HEK293 (cell line): Measurements from ENCODE around the gene UNC5CL.

Source experiments
- CTCF ChIA-PET: fragments of 350-600 bp; formaldehyde crosslinking; extraction: SDS; loops from one replicate; lab custom pipeline; 2021; ENCODE audit warnings: antibody characterized with exemption; lab: Yijun Ruan, JAX
- POLR2A ChIA-PET: fragments of 300-600 bp; formaldehyde crosslinking; extraction: SDS; loops from one replicate; lab custom pipeline; 2020; ENCODE audit warnings: antibody characterized with exemption, inconsistent platforms; lab: Yijun Ruan, JAX
- H3K27ac ChIP-seq: fragments of 200-500 bp; sonication (Bioruptor generic); 2 replicates; pipeline ENCODE4 v1.5.1; 2014; ENCODE audit warnings: low read depth, low read length, control low read depth, inconsistent platforms; ENCODE audit errors: extremely low read depth
- H3K36me3 ChIP-seq, 2 experiments: fragments of 200-500 bp in 1 of 2; sonication (Bioruptor generic) in 1 of 2; 1 replicate in 1 of 2; 2 replicates in 1 of 2; pipeline ENCODE4 v1.5.1; 2014 to 2017; ENCODE audit warnings: inconsistent platforms in 2 of 2, low read length in 2 of 2; ENCODE audit not compliant: control insufficient read depth in 2 of 2, insufficient read depth in 1 of 2
- H3K4me1 ChIP-seq: fragments of 200-500 bp; sonication (Bioruptor generic); 2 replicates; pipeline ENCODE4 v1.5.1; 2014; ENCODE audit warnings: mild to moderate bottlenecking, low read length, inconsistent platforms; ENCODE audit not compliant: control insufficient read depth, insufficient read depth
- H3K4me3 ChIP-seq: 2 replicates; pipeline ENCODE4 v1.5.1; 2011; ENCODE audit warnings: low read depth, mild to moderate bottlenecking, control low read depth, low read length, moderate library complexity
- H3K9me3 ChIP-seq: fragments of 200-500 bp; sonication (Bioruptor generic); 2 replicates; pipeline ENCODE4 v1.5.1; 2014; ENCODE audit warnings: low read depth, low read length, inconsistent platforms; ENCODE audit not compliant: control insufficient read depth, insufficient read depth
- BCL11A ChIP-seq: fragments of 450-650 bp; formaldehyde crosslinking; IDR thresholded peaks from 2 replicates; pipeline ENCODE4 v1.5.1; 2016; ENCODE audit warnings: low read depth, missing biosample characterization, missing genetic modification characterization
- KLF8 ChIP-seq: fragments of 450-650 bp; formaldehyde crosslinking; IDR thresholded peaks from 2 replicates; pipeline ENCODE4 v1.5.1; 2016; ENCODE audit warnings: missing biosample characterization, missing genetic modification characterization
- RBAK ChIP-seq: fragments of 450-650 bp; formaldehyde crosslinking; IDR thresholded peaks from 2 replicates; pipeline ENCODE4 v1.5.1; 2016; ENCODE audit warnings: missing biosample characterization, missing genetic modification characterization
- ZBTB17 ChIP-seq: fragments of 450-650 bp; formaldehyde crosslinking; IDR thresholded peaks from 2 replicates; pipeline ENCODE4 v1.5.1; 2016; ENCODE audit warnings: missing biosample characterization, missing genetic modification characterization
- ZFP41 ChIP-seq: fragments of 450-650 bp; formaldehyde crosslinking; IDR thresholded peaks from 2 replicates; pipeline ENCODE4 v1.5.1; 2016; ENCODE audit warnings: missing biosample characterization, missing genetic modification characterization, borderline replicate concordance
- ZNF10 ChIP-seq: fragments of 450-650 bp; formaldehyde crosslinking; IDR thresholded peaks from 2 replicates; pipeline ENCODE4 v1.5.1; 2017; ENCODE audit warnings: missing biosample characterization, missing genetic modification characterization
- ZNF132 ChIP-seq: fragments of 450-650 bp; formaldehyde crosslinking; IDR thresholded peaks from 2 replicates; pipeline ENCODE4 v1.5.1; 2017; ENCODE audit warnings: missing biosample characterization, missing genetic modification characterization, borderline replicate concordance
- ZNF23 ChIP-seq: fragments of 450-650 bp; formaldehyde crosslinking; IDR thresholded peaks from 2 replicates; pipeline ENCODE4 v1.5.1; 2016; ENCODE audit warnings: missing biosample characterization, missing genetic modification characterization, borderline replicate concordance
- ZNF239 ChIP-seq: fragments of 450-650 bp; formaldehyde crosslinking; IDR thresholded peaks from 2 replicates; pipeline ENCODE4 v1.5.1; 2016; ENCODE audit warnings: missing biosample characterization, missing genetic modification characterization
- ZNF341 ChIP-seq: fragments of 450-650 bp; formaldehyde crosslinking; IDR thresholded peaks from 2 replicates; pipeline ENCODE4; 2016; ENCODE audit warnings: low read depth, missing biosample characterization, missing genetic modification characterization
- ZNF473 ChIP-seq: fragments of 450-650 bp; formaldehyde crosslinking; IDR thresholded peaks from 2 replicates; pipeline ENCODE4 v1.5.1; 2017; ENCODE audit warnings: missing biosample characterization, missing genetic modification characterization
- ZNF514 ChIP-seq: fragments of 450-650 bp; formaldehyde crosslinking; IDR thresholded peaks from 2 replicates; pipeline ENCODE4 v1.5.1; 2016; ENCODE audit warnings: missing biosample characterization, missing genetic modification characterization
- ZNF596 ChIP-seq: fragments of 450-650 bp; IDR thresholded peaks from 2 replicates; pipeline ENCODE4 v1.5.0; 2018; ENCODE audit warnings: missing biosample characterization, mild to moderate bottlenecking, missing genetic modification characterization, moderate library complexity
- ZNF654 ChIP-seq: fragments of 450-650 bp; formaldehyde crosslinking; IDR thresholded peaks from 2 replicates; pipeline ENCODE4 v1.5.1; 2016; ENCODE audit warnings: low read depth, missing biosample characterization, missing genetic modification characterization
- ZNF658 ChIP-seq: fragments of 450-650 bp; formaldehyde crosslinking; IDR thresholded peaks from 2 replicates; pipeline ENCODE4; 2016; ENCODE audit warnings: missing biosample characterization, missing genetic modification characterization
- ZNF785 ChIP-seq: fragments of 450-650 bp; formaldehyde crosslinking; IDR thresholded peaks from 2 replicates; pipeline ENCODE4 v1.5.1; 2016; ENCODE audit warnings: missing biosample characterization, missing genetic modification characterization
- TF ChIP-seq, protein P1 (sequence below): fragments of 450-650 bp; formaldehyde crosslinking; IDR thresholded peaks from 2 replicates; pipeline ENCODE4 v1.5.1; 2016; ENCODE audit warnings: missing biosample characterization, missing genetic modification characterization
- TF ChIP-seq, protein P2 (sequence below): fragments of 450-650 bp; formaldehyde crosslinking; IDR thresholded peaks from 2 replicates; pipeline ENCODE4 v1.5.1; 2016; ENCODE audit warnings: missing biosample characterization, missing genetic modification characterization
- TF ChIP-seq, protein P3 (sequence below): fragments of 450-650 bp; formaldehyde crosslinking; IDR thresholded peaks from 2 replicates; pipeline ENCODE4 v1.5.1; 2017; ENCODE audit warnings: missing biosample characterization, mild to moderate bottlenecking, missing genetic modification characterization, moderate library complexity
- TF ChIP-seq, protein P4 (sequence below): fragments of 450-650 bp; formaldehyde crosslinking; IDR thresholded peaks from 2 replicates; pipeline ENCODE4 v1.5.1; 2016; ENCODE audit warnings: missing biosample characterization, missing genetic modification characterization
- TF ChIP-seq, protein P5 (sequence below): fragments of 450-650 bp; formaldehyde crosslinking; IDR thresholded peaks from 2 replicates; pipeline ENCODE4 v1.5.1; 2016; ENCODE audit warnings: missing biosample characterization, missing genetic modification characterization

UNC5CL gene

DNA sequence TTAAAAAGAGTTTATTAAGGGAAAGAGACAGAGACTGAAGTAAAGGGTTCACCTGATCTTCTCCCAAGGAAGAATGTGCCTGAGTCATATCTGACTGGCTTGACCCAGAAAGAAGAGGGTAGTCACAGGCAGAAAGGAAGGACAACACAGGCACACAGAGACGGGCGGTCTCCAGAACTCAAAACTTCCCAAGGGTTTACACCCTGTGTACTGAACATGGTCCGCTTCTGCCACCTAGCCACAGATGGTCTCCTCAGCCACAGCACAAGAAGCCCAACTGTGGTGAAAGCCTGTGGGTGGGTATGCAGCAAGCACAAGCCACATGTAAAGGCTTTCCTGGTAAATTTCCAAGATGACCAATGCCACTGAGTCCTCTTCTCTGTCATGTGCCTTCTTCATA, 17.2 kb downstream of the UNC5CL start (continued):
- no peak for TF ChIP-seq ZNF10 (tag by site-specific recombination)
- no peak for TF ChIP-seq ZNF341 (tag by site-specific recombination)
- no peak for TF ChIP-seq ZNF473 (tag by site-specific recombination)
- TF ChIP-seq KLF8 (tag by site-specific recombination): 0 out of 2 replicates have a peak, but pooled peaks have one; percentile 8
- TF ChIP-seq ZNF785 (tag by site-specific recombination): no peak
- TF ChIP-seq ZBTB17 (tag by site-specific recombination): no peak
- TF ChIP-seq, protein P1, sequence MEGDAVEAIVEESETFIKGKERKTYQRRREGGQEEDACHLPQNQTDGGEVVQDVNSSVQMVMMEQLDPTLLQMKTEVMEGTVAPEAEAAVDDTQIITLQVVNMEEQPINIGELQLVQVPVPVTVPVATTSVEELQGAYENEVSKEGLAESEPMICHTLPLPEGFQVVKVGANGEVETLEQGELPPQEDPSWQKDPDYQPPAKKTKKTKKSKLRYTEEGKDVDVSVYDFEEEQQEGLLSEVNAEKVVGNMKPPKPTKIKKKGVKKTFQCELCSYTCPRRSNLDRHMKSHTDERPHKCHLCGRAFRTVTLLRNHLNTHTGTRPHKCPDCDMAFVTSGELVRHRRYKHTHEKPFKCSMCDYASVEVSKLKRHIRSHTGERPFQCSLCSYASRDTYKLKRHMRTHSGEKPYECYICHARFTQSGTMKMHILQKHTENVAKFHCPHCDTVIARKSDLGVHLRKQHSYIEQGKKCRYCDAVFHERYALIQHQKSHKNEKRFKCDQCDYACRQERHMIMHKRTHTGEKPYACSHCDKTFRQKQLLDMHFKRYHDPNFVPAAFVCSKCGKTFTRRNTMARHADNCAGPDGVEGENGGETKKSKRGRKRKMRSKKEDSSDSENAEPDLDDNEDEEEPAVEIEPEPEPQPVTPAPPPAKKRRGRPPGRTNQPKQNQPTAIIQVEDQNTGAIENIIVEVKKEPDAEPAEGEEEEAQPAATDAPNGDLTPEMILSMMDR (tag by site-specific recombination): peak; percentile 71
- TF ChIP-seq, protein P2, sequence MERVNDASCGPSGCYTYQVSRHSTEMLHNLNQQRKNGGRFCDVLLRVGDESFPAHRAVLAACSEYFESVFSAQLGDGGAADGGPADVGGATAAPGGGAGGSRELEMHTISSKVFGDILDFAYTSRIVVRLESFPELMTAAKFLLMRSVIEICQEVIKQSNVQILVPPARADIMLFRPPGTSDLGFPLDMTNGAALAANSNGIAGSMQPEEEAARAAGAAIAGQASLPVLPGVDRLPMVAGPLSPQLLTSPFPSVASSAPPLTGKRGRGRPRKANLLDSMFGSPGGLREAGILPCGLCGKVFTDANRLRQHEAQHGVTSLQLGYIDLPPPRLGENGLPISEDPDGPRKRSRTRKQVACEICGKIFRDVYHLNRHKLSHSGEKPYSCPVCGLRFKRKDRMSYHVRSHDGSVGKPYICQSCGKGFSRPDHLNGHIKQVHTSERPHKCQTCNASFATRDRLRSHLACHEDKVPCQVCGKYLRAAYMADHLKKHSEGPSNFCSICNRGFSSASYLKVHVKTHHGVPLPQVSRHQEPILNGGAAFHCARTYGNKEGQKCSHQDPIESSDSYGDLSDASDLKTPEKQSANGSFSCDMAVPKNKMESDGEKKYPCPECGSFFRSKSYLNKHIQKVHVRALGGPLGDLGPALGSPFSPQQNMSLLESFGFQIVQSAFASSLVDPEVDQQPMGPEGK (tag by site-specific recombination): 0 out of 2 replicates have a peak, but pooled peaks have one; percentile 8
- TF ChIP-seq, protein P3, sequence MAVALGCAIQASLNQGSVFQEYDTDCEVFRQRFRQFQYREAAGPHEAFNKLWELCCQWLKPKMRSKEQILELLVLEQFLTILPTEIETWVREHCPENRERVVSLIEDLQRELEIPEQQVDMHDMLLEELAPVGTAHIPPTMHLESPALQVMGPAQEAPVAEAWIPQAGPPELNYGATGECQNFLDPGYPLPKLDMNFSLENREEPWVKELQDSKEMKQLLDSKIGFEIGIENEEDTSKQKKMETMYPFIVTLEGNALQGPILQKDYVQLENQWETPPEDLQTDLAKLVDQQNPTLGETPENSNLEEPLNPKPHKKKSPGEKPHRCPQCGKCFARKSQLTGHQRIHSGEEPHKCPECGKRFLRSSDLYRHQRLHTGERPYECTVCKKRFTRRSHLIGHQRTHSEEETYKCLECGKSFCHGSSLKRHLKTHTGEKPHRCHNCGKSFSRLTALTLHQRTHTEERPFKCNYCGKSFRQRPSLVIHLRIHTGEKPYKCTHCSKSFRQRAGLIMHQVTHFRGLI (tag by site-specific recombination): peak; percentile 84
- TF ChIP-seq ZNF514 (tag by site-specific recombination): no peak
- peak; percentile 68 for TF ChIP-seq ZNF654 (tag by site-specific recombination)
- TF ChIP-seq RBAK (tag by site-specific recombination): no peak
- no peak for TF ChIP-seq ZNF132 (tag by site-specific recombination)
- TF ChIP-seq ZFP41: no peak

DNA sequence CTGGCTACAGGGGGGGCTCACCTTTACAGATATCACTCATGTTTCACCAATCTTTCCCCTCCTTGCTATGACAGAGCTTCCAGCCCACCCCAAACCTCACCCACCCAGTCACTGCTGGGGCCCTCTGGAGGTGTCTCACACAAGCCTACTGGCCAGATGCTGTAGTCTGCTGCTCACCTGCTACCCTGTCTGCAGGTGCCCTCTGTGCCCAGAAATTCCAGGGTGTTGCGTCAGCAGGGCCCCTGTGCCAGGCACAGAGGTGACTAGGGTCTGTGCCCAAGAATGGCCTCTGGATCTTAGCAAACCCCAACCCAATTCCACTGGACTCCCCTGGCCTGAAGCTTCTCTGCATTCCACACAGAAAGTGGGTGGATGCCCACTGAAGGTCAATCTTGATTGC, 21.4 kb downstream of the UNC5CL start:
- no peaks in the 10 kb centered on the region for H3K9me3 ChIP-seq
- no peak for TF ChIP-seq ZNF239
- TF ChIP-seq, protein P4, sequence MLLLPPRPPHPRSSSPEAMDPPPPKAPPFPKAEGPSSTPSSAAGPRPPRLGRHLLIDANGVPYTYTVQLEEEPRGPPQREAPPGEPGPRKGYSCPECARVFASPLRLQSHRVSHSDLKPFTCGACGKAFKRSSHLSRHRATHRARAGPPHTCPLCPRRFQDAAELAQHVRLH (tag by site-specific recombination): no peak
- TF ChIP-seq, protein P5, sequence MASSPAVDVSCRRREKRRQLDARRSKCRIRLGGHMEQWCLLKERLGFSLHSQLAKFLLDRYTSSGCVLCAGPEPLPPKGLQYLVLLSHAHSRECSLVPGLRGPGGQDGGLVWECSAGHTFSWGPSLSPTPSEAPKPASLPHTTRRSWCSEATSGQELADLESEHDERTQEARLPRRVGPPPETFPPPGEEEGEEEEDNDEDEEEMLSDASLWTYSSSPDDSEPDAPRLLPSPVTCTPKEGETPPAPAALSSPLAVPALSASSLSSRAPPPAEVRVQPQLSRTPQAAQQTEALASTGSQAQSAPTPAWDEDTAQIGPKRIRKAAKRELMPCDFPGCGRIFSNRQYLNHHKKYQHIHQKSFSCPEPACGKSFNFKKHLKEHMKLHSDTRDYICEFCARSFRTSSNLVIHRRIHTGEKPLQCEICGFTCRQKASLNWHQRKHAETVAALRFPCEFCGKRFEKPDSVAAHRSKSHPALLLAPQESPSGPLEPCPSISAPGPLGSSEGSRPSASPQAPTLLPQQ (tag by site-specific recombination): no peak
- no peak for TF ChIP-seq ZNF658 (tag by site-specific recombination)
- TF ChIP-seq, protein P2 (tag by site-specific recombination): no peak
- TF ChIP-seq BCL11A (tag by site-specific recombination): no peak
- no peak for TF ChIP-seq ZNF23 (tag by site-specific recombination)
- TF ChIP-seq ZNF596 (tag by site-specific recombination): no peak
- TF ChIP-seq, all 188 proteins: peak for 0
- Histone ChIP-seq H3K27ac (no peak overlapping the region), H3K36me3 (no peaks in the 10 kb centered on the region), H3K4me1 (peaks cover 14% of the 10 kb centered on the region), H3K4me3 (no peak overlapping the region)
- ChIA-PET CTCF (interaction anchor here (0.6 to 3.6 kb wide), 7 partner anchors 8 to 1013 kb away, joined by 3 to 16 read pairs (median 8); no protein-coding TSS in a partner anchor), POLR2A (no interaction called here)
